ENCODE measurements around the gene MARCHF6. TPM values are rescaled to one million over a fixed set of nuclear protein-coding genes. Genes with fewer than 3 reads are reported as not detected.

MARCHF6 gene
- total and polyA plus RNA-seq, 9 of the 15 experiments (the other 6 are each of a cell fraction or from before 2014, with no cell fraction given), result 74.1 to 456 (median 116) TPM

DNA sequence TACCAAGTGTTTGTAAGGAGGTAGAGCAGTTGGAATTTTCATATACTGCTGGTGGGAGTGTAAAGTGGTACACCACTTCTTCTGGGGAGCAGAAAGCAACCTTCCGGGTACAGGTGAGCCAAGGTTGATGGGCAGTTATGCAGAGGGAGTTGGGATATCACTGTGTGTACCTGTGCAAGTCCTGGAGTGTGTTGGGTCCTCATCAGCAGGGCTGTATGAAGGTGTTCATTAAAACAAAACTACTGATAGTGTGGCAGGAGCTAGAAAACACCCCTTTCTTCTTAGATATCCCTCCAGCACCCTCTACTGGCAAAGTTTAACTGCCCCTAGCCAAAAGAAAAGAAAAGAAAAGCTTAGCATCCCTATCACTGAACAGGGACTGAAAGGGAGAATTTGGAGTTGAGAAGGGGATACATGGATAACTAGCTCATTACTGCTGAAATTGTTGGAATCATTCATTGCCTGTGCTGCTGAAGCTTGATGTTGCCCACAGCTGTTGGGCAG, 10.7 kb downstream of the MARCHF6 start (continued):
- TF ChIP-seq BCOR (IDR thresholded peaks at IDR 0.05) (no peak), ATF7 (IDR thresholded peaks at IDR 0.05) (0 out of 2 replicates have a peak, but pooled peaks have one; percentile 24), ZNF354B (CRISPR knock-in tag; IDR thresholded peaks at IDR 0.05) (no peak), ARID1B (IDR thresholded peaks at IDR 0.05) (no peak), RAD21 (CRISPR knock-in tag; conservative IDR thresholded peaks at IDR 0.05 in 1 of 2, IDR thresholded peaks at IDR 0.05 in 1 of 2) (peak; percentile 65 to 85), ELF4 (CRISPR knock-in tag; IDR thresholded peaks at IDR 0.05) (no peak), TEAD2 (tag; IDR thresholded peaks at IDR 0.05) (no peak), ZBTB17 (CRISPR knock-in tag; IDR thresholded peaks at IDR 0.05) (no peak), EGR1 (conservative IDR thresholded peaks at IDR 0.05) (no peak), CTBP1 (IDR thresholded peaks at IDR 0.05; ENCODE audit: borderline replicate concordance) (peak; percentile 46; the same call in 1 of the 2 replicates), POLR2H (tag; IDR thresholded peaks at IDR 0.05; ENCODE audit: low read depth) (no peak), SMARCC2 (IDR thresholded peaks at IDR 0.05; ENCODE audit: low read depth) (no peak), CEBPG (CRISPR knock-in tag; IDR thresholded peaks at IDR 0.05) (no peak), CEBPG (tag; conservative IDR thresholded peaks at IDR 0.05 in 1 of 2, IDR thresholded peaks at IDR 0.05 in 1 of 2) (no peak; a peak in 1 of 4 replicates), TOE1 (IDR thresholded peaks at IDR 0.05; ENCODE audit: borderline replicate concordance) (no peak), TOE1 (CRISPR knock-in tag; IDR thresholded peaks at IDR 0.05; ENCODE audit: borderline replicate concordance, low read depth) (no peak), PHF20 (IDR thresholded peaks at IDR 0.05; ENCODE audit: partially characterized antibody) (no peak), SOX6 (IDR thresholded peaks at IDR 0.05) (0 out of 2 replicates have a peak, but pooled peaks have one; percentile 7)
- TF ChIP-seq, protein P1, sequence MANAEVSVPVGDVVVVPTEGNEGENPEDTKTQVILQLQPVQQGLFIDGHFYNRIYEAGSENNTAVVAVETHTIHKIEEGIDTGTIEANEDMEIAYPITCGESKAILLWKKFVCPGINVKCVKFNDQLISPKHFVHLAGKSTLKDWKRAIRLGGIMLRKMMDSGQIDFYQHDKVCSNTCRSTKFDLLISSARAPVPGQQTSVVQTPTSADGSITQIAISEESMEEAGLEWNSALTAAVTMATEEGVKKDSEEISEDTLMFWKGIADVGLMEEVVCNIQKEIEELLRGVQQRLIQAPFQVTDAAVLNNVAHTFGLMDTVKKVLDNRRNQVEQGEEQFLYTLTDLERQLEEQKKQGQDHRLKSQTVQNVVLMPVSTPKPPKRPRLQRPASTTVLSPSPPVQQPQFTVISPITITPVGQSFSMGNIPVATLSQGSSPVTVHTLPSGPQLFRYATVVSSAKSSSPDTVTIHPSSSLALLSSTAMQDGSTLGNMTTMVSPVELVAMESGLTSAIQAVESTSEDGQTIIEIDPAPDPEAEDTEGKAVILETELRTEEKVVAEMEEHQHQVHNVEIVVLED (CRISPR knock-in tag; IDR thresholded peaks at IDR 0.05), result no peak
- TF ChIP-seq, protein P2, sequence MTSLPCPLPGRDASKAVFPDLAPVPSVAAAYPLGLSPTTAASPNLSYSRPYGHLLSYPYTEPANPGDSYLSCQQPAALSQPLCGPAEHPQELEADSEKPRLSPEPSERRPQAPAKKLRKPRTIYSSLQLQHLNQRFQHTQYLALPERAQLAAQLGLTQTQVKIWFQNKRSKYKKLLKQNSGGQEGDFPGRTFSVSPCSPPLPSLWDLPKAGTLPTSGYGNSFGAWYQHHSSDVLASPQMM (CRISPR knock-in tag; IDR thresholded peaks at IDR 0.05), result no peak
- TF ChIP-seq, protein P3, sequence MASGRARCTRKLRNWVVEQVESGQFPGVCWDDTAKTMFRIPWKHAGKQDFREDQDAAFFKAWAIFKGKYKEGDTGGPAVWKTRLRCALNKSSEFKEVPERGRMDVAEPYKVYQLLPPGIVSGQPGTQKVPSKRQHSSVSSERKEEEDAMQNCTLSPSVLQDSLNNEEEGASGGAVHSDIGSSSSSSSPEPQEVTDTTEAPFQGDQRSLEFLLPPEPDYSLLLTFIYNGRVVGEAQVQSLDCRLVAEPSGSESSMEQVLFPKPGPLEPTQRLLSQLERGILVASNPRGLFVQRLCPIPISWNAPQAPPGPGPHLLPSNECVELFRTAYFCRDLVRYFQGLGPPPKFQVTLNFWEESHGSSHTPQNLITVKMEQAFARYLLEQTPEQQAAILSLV (tag; IDR thresholded peaks at IDR 0.05), result no peak
- TF ChIP-seq, protein P4, sequence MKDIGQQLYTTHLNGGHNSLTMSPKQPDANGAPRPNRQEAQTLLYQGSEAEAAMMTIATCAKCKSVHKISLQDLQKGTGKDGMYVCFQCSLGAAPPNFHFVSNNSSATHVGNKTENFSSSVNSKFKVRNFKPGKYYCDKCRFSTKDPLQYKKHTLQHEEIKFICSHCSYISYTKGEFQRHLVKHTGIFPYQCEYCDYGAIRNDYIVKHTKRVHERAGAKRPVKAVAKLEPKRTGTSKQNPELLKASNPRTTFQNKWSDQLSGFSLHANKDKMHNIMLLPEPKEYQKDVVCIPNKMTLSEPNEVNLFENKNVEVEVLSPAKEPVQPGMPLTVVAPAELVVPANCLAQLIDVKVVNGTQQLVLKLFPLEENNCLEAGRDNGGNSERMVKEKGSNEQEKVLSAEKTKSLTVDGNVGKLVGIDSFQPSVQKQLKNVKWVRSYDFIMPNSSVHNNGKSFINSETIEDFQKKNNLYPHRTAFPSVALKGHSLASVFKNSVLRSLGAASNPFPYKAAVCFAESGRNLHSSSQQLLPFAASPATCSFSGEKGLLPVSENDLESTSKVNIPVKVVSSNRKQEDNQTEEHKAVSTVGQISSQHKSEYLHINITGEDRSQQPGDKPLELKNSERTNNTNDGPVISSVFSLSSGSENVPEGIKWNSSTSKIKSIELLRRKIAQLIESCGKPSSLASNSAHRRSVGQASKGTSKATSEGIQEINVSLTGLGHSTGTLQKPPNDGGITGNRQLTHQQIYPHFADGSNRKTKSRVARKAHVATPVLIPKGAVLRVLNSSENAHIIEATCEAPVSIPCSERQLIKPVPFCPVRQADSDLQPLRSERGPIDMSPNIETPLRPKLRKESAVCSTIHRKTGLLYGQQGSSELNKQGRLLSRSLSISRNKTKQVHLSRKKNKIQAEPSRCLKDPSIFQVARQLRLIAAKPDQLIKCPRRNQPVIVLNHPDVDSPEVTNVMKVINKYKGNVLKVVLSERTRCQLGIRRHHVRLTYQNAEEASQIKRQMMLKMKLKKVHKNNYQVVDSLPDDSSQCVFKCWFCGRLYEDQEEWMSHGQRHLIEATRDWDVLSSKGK (CRISPR knock-in tag; IDR thresholded peaks at IDR 0.05), result no peak
